OCI-LY7 (cell line): ENCODE results near the gene SELENOT. TPM values are rescaled to one million over a fixed set of nuclear protein-coding genes. Genes with fewer than 3 reads are reported as not detected.

Source experiments
- BruUV-seq: library from RNA; stranded (reverse); fragments of 400-500 nt; replicated peaks from 2 replicates; lab custom pipeline; 2021; lab: Mats Ljungman, UMichigan
- CTCF ChIA-PET: fragments of 300-600 bp; sonication (Branson Sonifier 250); formaldehyde crosslinking; loops from one replicate; lab custom pipeline; 2022; ENCODE audit warnings: antibody characterized with exemption; ENCODE audit not compliant: unreplicated experiment; lab: Charles Lee
- POLR2A ChIA-PET: fragments of 300-600 bp; sonication (Branson Sonifier 250); formaldehyde crosslinking; loops from one replicate; lab custom pipeline; 2022; ENCODE audit warnings: antibody characterized with exemption; lab: Charles Lee
- DNase-seq: peaks from one replicate; pipeline ENCODE4 v3.0.0-alpha.2; 2015; ENCODE audit warnings: low spot score
- H2AFZ ChIP-seq: fragments of 200-600 bp; sonication (generic), shearing (Covaris generic); 2 replicates; pipeline ENCODE4 v1.6.1; 2014; ENCODE audit warnings: mild to moderate bottlenecking, antibody characterized with exemption, low read length, moderate library complexity
- H3K27ac ChIP-seq: fragments of 200-600 bp; sonication (generic); 2 replicates; pipeline ENCODE4 v1.5.1; 2014; ENCODE audit warnings: mixed run types, low read depth, mild to moderate bottlenecking, moderate library complexity, low read length, inconsistent platforms; ENCODE audit not compliant: poor library complexity, severe bottlenecking
- H3K36me3 ChIP-seq: fragments of 200-600 bp; sonication (generic); 2 replicates; pipeline ENCODE4 v1.6.1; 2014; ENCODE audit warnings: mild to moderate bottlenecking, antibody characterized with exemption, low read length, moderate library complexity, mixed read lengths; ENCODE audit not compliant: insufficient read depth
- H3K4me1 ChIP-seq: fragments of 200-600 bp; sonication (generic); 2 replicates; pipeline ENCODE4 v1.5.1; 2014; ENCODE audit warnings: mild to moderate bottlenecking, low read length; ENCODE audit not compliant: insufficient read depth, poor library complexity, severe bottlenecking
- H3K4me2 ChIP-seq: fragments of 200-600 bp; sonication (generic); 2 replicates; pipeline ENCODE4 v1.6.1; 2014; ENCODE audit warnings: mild to moderate bottlenecking, low read length
- H3K4me3 ChIP-seq: fragments of 200-600 bp; sonication (generic); 2 replicates; pipeline ENCODE4 v1.5.1; 2014; ENCODE audit warnings: mild to moderate bottlenecking, low read depth, low read length; ENCODE audit not compliant: poor library complexity, severe bottlenecking
- H3K79me2 ChIP-seq: fragments of 200-600 bp; sonication (generic); 2 replicates; pipeline ENCODE4 v1.6.1; 2016; ENCODE audit warnings: low read depth, mild to moderate bottlenecking, low read length, moderate library complexity, mixed read lengths; ENCODE audit not compliant: insufficient read depth
- H3K9me2 ChIP-seq: fragments of 200-600 bp; sonication (generic); 2 replicates; pipeline ENCODE4 v1.6.1; 2016; ENCODE audit warnings: mild to moderate bottlenecking, low read length, mixed read lengths; ENCODE audit not compliant: insufficient read depth
- H3K9me3 ChIP-seq: fragments of 200-600 bp; sonication (generic); 2 replicates; pipeline ENCODE4 v1.6.1; 2014; ENCODE audit warnings: mild to moderate bottlenecking, mixed run types, low read length, mixed read lengths
- H4K20me1 ChIP-seq: fragments of 200-600 bp; sonication (generic); 2 replicates; pipeline ENCODE4 v1.6.1; 2014; ENCODE audit warnings: mild to moderate bottlenecking, antibody characterized with exemption, low read length, moderate library complexity, mixed read lengths; ENCODE audit not compliant: insufficient read depth
- CTCF ChIP-seq: fragments of 200-600 bp; sonication (generic); conservative IDR thresholded peaks from 2 replicates; pipeline ENCODE4 v1.5.1; 2014; ENCODE audit warnings: mild to moderate bottlenecking, antibody characterized with exemption, low read length, moderate library complexity, mixed read lengths
- EZH2phosphoT487 ChIP-seq: fragments of 200-600 bp; sonication (generic); IDR thresholded peaks from 2 replicates; pipeline ENCODE4 v1.6.1; 2018; ENCODE audit warnings: low read depth, borderline replicate concordance, mild to moderate bottlenecking, mixed run types, antibody characterized with exemption, low read length, moderate library complexity, mixed read lengths
- intact Hi-C: fragments of 100-400 bp; cut with micrococcal nuclease; formaldehyde crosslinking; loops from one replicate; pipeline ENCODE4 v1.10.0; 2022; ENCODE audit not compliant: unreplicated experiment
- total RNA-seq, 2 experiments: library from RNA; depleted of rRNA in 1 of 2; stranded (reverse); fragments of >200 nt in 1 of 2; shearing (Covaris generic) in 1 of 2; gene quantifications; 2 replicates each; pipeline ENCODE4 v1.2.3, GENCODE V29; 2014 to 2022

Gene SELENOT
- total RNA-seq, 2 experiments from 2014 or later = 60.7 to 71.8 TPM

GRCh38 chr3:150611666-150612065 lies 8.5 kb downstream of the SELENOT start:
- BruUV-seq = no TSS peak

GRCh38 chr3:150612494-150612893 lies 9.4 kb downstream of the SELENOT start:
- H3K4me1 ChIP-seq = peaks cover 33% of the 10 kb centered on the region
- no peak overlapping the region for H3K27ac ChIP-seq
- no peak overlapping the region for H3K4me3 ChIP-seq
- H3K9me2 ChIP-seq = no peaks in the 10 kb centered on the region
- no peak overlapping the region for H3K4me2 ChIP-seq
- TF ChIP-seq EZH2phosphoT487 = no peak
- TF ChIP-seq CTCF = no peak
- no TSS peak for BruUV-seq
- POLR2A ChIA-PET = interaction anchor here (0.5 to 1.1 kb wide), 5 partner anchors 8 to 92 kb away, joined by 3 to 6 read pairs (median 3); partner anchors contain the start of gene ERICH6
- H3K36me3 ChIP-seq = peaks cover 83% of the 10 kb centered on the region
- no peak for DNase-seq
- peaks cover 85% of the 10 kb centered on the region for H3K79me2 ChIP-seq
- H2AFZ ChIP-seq = no peak overlapping the region
- intact Hi-C loops = no loop called here
- H4K20me1 ChIP-seq = peaks cover 40% of the 10 kb centered on the region
- H3K9me3 ChIP-seq = peaks cover 24% of the 10 kb centered on the region
- CTCF ChIA-PET = no interaction called here

More at GRCh38 chr3:150611666-150612065, 8.5 kb downstream of the SELENOT start:
- Histone ChIP-seq H3K27ac (no peak overlapping the region), H3K9me3 (peaks cover 18% of the 10 kb centered on the region), H3K4me2 (no peak overlapping the region), H4K20me1 (peaks cover 41% of the 10 kb centered on the region), H3K36me3 (peaks cover 83% of the 10 kb centered on the region), H3K4me3 (no peak overlapping the region), H2AFZ (no peak overlapping the region), H3K4me1 (peaks cover 42% of the 10 kb centered on the region), H3K9me2 (no peaks in the 10 kb centered on the region), H3K79me2 (peaks cover 85% of the 10 kb centered on the region)
- ChIA-PET CTCF (no interaction called here), POLR2A (interaction anchor here (0.6 to 1.1 kb wide), 2 partner anchors 8 to 149 kb away, joined by 3 to 6 read pairs; no protein-coding TSS in a partner anchor)
- intact Hi-C loops = no loop called here
- DNase-seq = no peak
- TF ChIP-seq CTCF (no peak), EZH2phosphoT487 (no peak)

GRCh38 chr3:150613034-150613433 lies 9.9 kb downstream of the SELENOT start:
- DNase-seq = no peak
- peaks cover 85% of the 10 kb centered on the region for H3K79me2 ChIP-seq
- no peaks in the 10 kb centered on the region for H3K9me2 ChIP-seq
- CTCF ChIA-PET = no interaction called here
- intact Hi-C loops = no loop called here
- no peak overlapping the region for H3K4me3 ChIP-seq
- H3K36me3 ChIP-seq = peaks cover 83% of the 10 kb centered on the region
- no TSS peak for BruUV-seq
- H3K4me1 ChIP-seq = peaks cover 28% of the 10 kb centered on the region
- TF ChIP-seq EZH2phosphoT487 = no peak
- TF ChIP-seq CTCF = no peak
- H2AFZ ChIP-seq = no peak overlapping the region
- H4K20me1 ChIP-seq = peaks cover 40% of the 10 kb centered on the region
- peaks cover 27% of the 10 kb centered on the region for H3K9me3 ChIP-seq
- H3K27ac ChIP-seq = no peak overlapping the region
- POLR2A ChIA-PET = interaction anchor here (0.5 to 1.0 kb wide), 4 partner anchors 12 to 91 kb away, joined by 3 to 6 read pairs (median 3); partner anchors contain the start of gene ERICH6
- no peak overlapping the region for H3K4me2 ChIP-seq
